HCT116 (cell line): ENCODE measurements around the gene PRMT1. TPM values are rescaled to one million over a fixed set of nuclear protein-coding genes. Genes with fewer than 3 reads are reported as not detected.

Source experiments
- ATAC-seq: fragments of 200-7000 bp; cut with Tn5 transposase; 2 replicates; pipeline ENCODE4 v1.9.1; 2020; ENCODE audit warnings: mild to moderate bottlenecking, moderate library complexity
- BruUV-seq: library from RNA; stranded (reverse); fragments of 400-500 nt; replicated peaks from 2 replicates; lab custom pipeline; 2021; lab: Mats Ljungman, UMichigan
- CTCF ChIA-PET: fragments of 300-600 bp; sonication (Branson Sonifier 250); formaldehyde crosslinking; loops from one replicate; lab custom pipeline; 2021; ENCODE audit warnings: antibody characterized with exemption; lab: Charles Lee
- POLR2A ChIA-PET: fragments of 300-600, 350-600 bp; sonication (Branson Sonifier 250); formaldehyde crosslinking; loops from one replicate; lab custom pipeline; 2021; ENCODE audit warnings: antibody characterized with exemption; lab: Charles Lee
- RAD21 ChIA-PET, 2 experiments: fragments of 300-600 bp; sonication (Branson Sonifier 250); formaldehyde crosslinking; loops; one replicate each; lab custom pipeline; 2023; ENCODE audit warnings: low total read pairs in 2 of 2; ENCODE audit not compliant: uncharacterized antibody in 2 of 2, unreplicated experiment in 2 of 2, low non-redundant PET in 1 of 2; lab: Charles Lee
- DNase-seq: peaks from one replicate; pipeline ENCODE4 v3.0.0-alpha.2; 2010; ENCODE audit warnings: low read depth, low spot score
- H2AFZ ChIP-seq: fragments of 200-600 bp; shearing (Covaris generic), sonication (generic); 2 replicates; pipeline ENCODE4 v1.6.1; 2017; ENCODE audit warnings: low read depth, mixed run types, mixed read lengths, antibody characterized with exemption, low read length; ENCODE audit not compliant: poor library complexity, severe bottlenecking
- H3K27ac ChIP-seq: 2 replicates; pipeline ENCODE4 v1.5.1; 2012; ENCODE audit warnings: low read depth, low read length
- H3K27me3 ChIP-seq: fragments of 200-600 bp; sonication (generic); 2 replicates; pipeline ENCODE4 v1.6.1; 2016; ENCODE audit warnings: mixed run types, low read length, mixed read lengths; ENCODE audit not compliant: insufficient read depth
- H3K36me3 ChIP-seq, 2 experiments: fragments of 200-500 bp in 1 of 2; fragments of 200-600 bp in 1 of 2; sonication (Bioruptor generic) in 1 of 2; sonication (generic) in 1 of 2; 2 replicates each; pipeline versions ENCODE4 v1.5.1 to v1.6.1; 2014 to 2016; ENCODE audit warnings: low read length in 2 of 2, inconsistent platforms in 1 of 2, mixed read lengths in 1 of 2, mixed run types in 1 of 2; ENCODE audit not compliant: insufficient read depth in 2 of 2, control insufficient read depth in 1 of 2
- H3K4me1 ChIP-seq, 2 experiments: fragments of 200-600 bp in 1 of 2; sonication (generic) in 1 of 2; 2 replicates each; pipeline versions ENCODE4 v1.5.1 to v1.6.1; 2012 to 2017; ENCODE audit warnings: low read length in 2 of 2, inconsistent platforms in 1 of 2, mild to moderate bottlenecking in 1 of 2, mixed read lengths in 1 of 2, mixed run types in 1 of 2, moderate library complexity in 1 of 2; ENCODE audit not compliant: insufficient read depth in 2 of 2, control insufficient read depth in 1 of 2
- H3K4me2 ChIP-seq: fragments of 200-600 bp; sonication (generic); 2 replicates; pipeline ENCODE4 v1.6.1; 2017; ENCODE audit warnings: mixed run types, low read length, mixed read lengths
- H3K4me3 ChIP-seq, 2 experiments: fragments of 200-600 bp in 1 of 2; sonication (generic) in 1 of 2; replicated peaks in 1 of 2; 2 replicates each; pipeline ENCODE4 v1.5.1; 2011 to 2016; ENCODE audit warnings: low read length in 2 of 2, control low read depth in 1 of 2, low read depth in 1 of 2, mild to moderate bottlenecking in 1 of 2, mixed read lengths in 1 of 2, mixed run types in 1 of 2
- H3K79me2 ChIP-seq: fragments of 200-600 bp; sonication (generic); 2 replicates; pipeline ENCODE4 v1.6.1; 2017; ENCODE audit warnings: mild to moderate bottlenecking, mixed run types, low read length, moderate library complexity, mixed read lengths; ENCODE audit not compliant: insufficient read depth
- H3K9ac ChIP-seq: fragments of 200-600 bp; sonication (generic); 2 replicates; pipeline ENCODE4 v1.6.1; 2016; ENCODE audit warnings: low read length, mixed read lengths
- H3K9me2 ChIP-seq: fragments of 200-600 bp; sonication (generic), shearing (Covaris generic); 2 replicates; pipeline ENCODE4 v1.6.1; 2017; ENCODE audit warnings: mixed run types, mild to moderate bottlenecking, moderate library complexity; ENCODE audit not compliant: insufficient read depth
- H3K9me3 ChIP-seq, 2 experiments: fragments of 200-500 bp in 1 of 2; fragments of 200-600 bp in 1 of 2; sonication (Bioruptor generic) in 1 of 2; sonication (generic) in 1 of 2; 2 replicates each; pipeline ENCODE4 v1.6.1; 2014 to 2017; ENCODE audit warnings: low read length in 2 of 2, mixed read lengths in 2 of 2, inconsistent platforms in 1 of 2, low read depth in 1 of 2, mild to moderate bottlenecking in 1 of 2, mixed run types in 1 of 2, moderate library complexity in 1 of 2; ENCODE audit not compliant: control insufficient read depth in 1 of 2, insufficient read depth in 1 of 2
- H4K20me1 ChIP-seq: fragments of 200-600 bp; sonication (generic), shearing (Covaris generic); 2 replicates; pipeline ENCODE4 v1.6.1; 2017; ENCODE audit warnings: mixed run types, mild to moderate bottlenecking, moderate library complexity; ENCODE audit not compliant: insufficient read depth
- CEBPB ChIP-seq: IDR thresholded peaks from 2 replicates; pipeline ENCODE4 v1.6.1; 2012; ENCODE audit warnings: low read depth
- EGR1 ChIP-seq: IDR thresholded peaks from 2 replicates; pipeline ENCODE4 v1.6.1; 2012; ENCODE audit warnings: low read depth
- EZH2 ChIP-seq: fragments of 200-600 bp; sonication (generic); IDR thresholded peaks from 2 replicates; pipeline ENCODE4 v1.6.1; 2017; ENCODE audit warnings: antibody characterized with exemption, mixed run types
- EZH2phosphoT487 ChIP-seq: fragments of 200-600 bp; IDR thresholded peaks from 2 replicates; pipeline ENCODE4 v1.6.1; 2018; ENCODE audit warnings: antibody characterized with exemption, borderline replicate concordance
- FOSL1 ChIP-seq: IDR thresholded peaks from 2 replicates; pipeline ENCODE4 v1.6.1; 2012; ENCODE audit warnings: low read depth
- JUND ChIP-seq: IDR thresholded peaks from 2 replicates; pipeline ENCODE4 v1.6.1; 2012
- MAX ChIP-seq: IDR thresholded peaks from 2 replicates; pipeline ENCODE4 v1.6.1; 2012
- POLR2AphosphoS5 ChIP-seq: IDR thresholded peaks from 2 replicates; pipeline ENCODE4 v1.6.1; 2011; ENCODE audit warnings: mild to moderate bottlenecking, low read depth, low read length, moderate library complexity
- RAD21 ChIP-seq: IDR thresholded peaks from 2 replicates; pipeline ENCODE4 v1.6.1; 2012; ENCODE audit warnings: low read depth, mild to moderate bottlenecking
- SIN3A ChIP-seq: IDR thresholded peaks from 2 replicates; pipeline ENCODE4 v1.6.1; 2012; ENCODE audit warnings: low read depth
- SP1 ChIP-seq: IDR thresholded peaks from 2 replicates; pipeline ENCODE4 v1.6.1; 2012; ENCODE audit warnings: low read depth
- TCF7L2 ChIP-seq: IDR thresholded peaks from 2 replicates; pipeline ENCODE4 v1.7.0; 2011; ENCODE audit warnings: borderline replicate concordance, inconsistent platforms; ENCODE audit not compliant: insufficient read depth, insufficient read length; ENCODE audit errors: extremely low read depth
- YY1 ChIP-seq: IDR thresholded peaks from 2 replicates; pipeline ENCODE4 v1.6.1; 2011; ENCODE audit warnings: low read length, low read depth, moderate library complexity, mild to moderate bottlenecking; ENCODE audit not compliant: insufficient replicate concordance; ENCODE audit errors: extremely low read depth
- ZBTB33 ChIP-seq: IDR thresholded peaks from 2 replicates; pipeline ENCODE4 v1.6.1; 2011; ENCODE audit warnings: mild to moderate bottlenecking, low read length, moderate library complexity; ENCODE audit not compliant: insufficient replicate concordance; ENCODE audit errors: extremely low read depth
- ZFX ChIP-seq: fragments of 450-650 bp; IDR thresholded peaks from 2 replicates; pipeline ENCODE4 v1.6.1; 2017
- intact Hi-C: fragments of 100-400 bp; cut with micrococcal nuclease; formaldehyde crosslinking; loops from 2 replicates; pipeline ENCODE4 v1.10.0; 2022
- total RNA-seq: library from RNA; stranded (reverse); gene quantifications from one replicate; pipeline ENCODE4 v1.2.1, GENCODE V29; 2021; ENCODE audit not compliant: unreplicated experiment

PRMT1 gene
- total RNA-seq, 1 experiment from 2014 or later, result 428 TPM

GRCh38 chr19:49681830-49682229 lies 4.8 kb downstream of the PRMT1 start:
- RAD21 ChIA-PET, result no interaction called here
- Histone ChIP-seq H3K79me2 (peaks cover 88% of the 10 kb centered on the region), H4K20me1 (peaks cover 38% of the 10 kb centered on the region; the same call in 1 of the 2 replicates), H3K27ac (no peak overlapping the region), H3K27me3 (no peaks in the 10 kb centered on the region), H2AFZ (no peak overlapping the region), H3K9me3 (no peaks in the 10 kb centered on the region), H3K36me3 (peaks cover 36 to 50% of the 10 kb centered on the region in 2 experiments), H3K4me2 (no peak overlapping the region), H3K9ac (no peak overlapping the region), H3K4me1 (peaks cover 21 to 29% of the 10 kb centered on the region in 2 experiments), H3K4me3 (no peak overlapping the region), H3K9me2 (no peaks in the 10 kb centered on the region)
- TF ChIP-seq ZFX (no peak), MAX (no peak), EGR1 (no peak), SIN3A (no peak), JUND (no peak), EZH2 (no peak), POLR2AphosphoS5 (no peak), CEBPB (no peak), EZH2phosphoT487 (no peak), RAD21 (no peak), TCF7L2 (no peak), SP1 (no peak), YY1 (no peak), ZBTB33 (no peak), FOSL1 (no peak)
- intact Hi-C loops, result no loop called here
- POLR2A ChIA-PET, result no interaction called here
- DNase-seq, result no peak
- no peak for ATAC-seq
- BruUV-seq, result no TSS peak
- CTCF ChIA-PET, result interaction anchor here (1.5 kb wide), 1 partner anchor 101 kb away, joined by 3 read pairs; the partner anchor contains the start of gene PRRG2
